Cardiac fibroblast (primary cell): ENCODE results near the gene ZSWIM9.

Experiments
- DNase-seq, 2 donors: peaks; one replicate each; pipeline versions ENCODE4 v3.0.0 to v3.0.0-alpha.2; 2010; ENCODE audit warnings: low read depth in 2 of 2
- H3K4me3 ChIP-seq, 2 donors: replicated peaks in 1 of 2; 1 replicate in 1 of 2; 2 replicates in 1 of 2; pipeline ENCODE4 v1.5.1; 2011; ENCODE audit warnings: low read depth in 2 of 2, low read length in 2 of 2, mild to moderate bottlenecking in 2 of 2, moderate library complexity in 1 of 2
- TF ChIP-seq, protein P1 (sequence below): IDR thresholded peaks from one replicate; pipeline ENCODE4 v1.5.1; 2011; ENCODE audit warnings: low read depth, mild to moderate bottlenecking, low read length, inconsistent platforms

ZSWIM9 gene

DNA sequence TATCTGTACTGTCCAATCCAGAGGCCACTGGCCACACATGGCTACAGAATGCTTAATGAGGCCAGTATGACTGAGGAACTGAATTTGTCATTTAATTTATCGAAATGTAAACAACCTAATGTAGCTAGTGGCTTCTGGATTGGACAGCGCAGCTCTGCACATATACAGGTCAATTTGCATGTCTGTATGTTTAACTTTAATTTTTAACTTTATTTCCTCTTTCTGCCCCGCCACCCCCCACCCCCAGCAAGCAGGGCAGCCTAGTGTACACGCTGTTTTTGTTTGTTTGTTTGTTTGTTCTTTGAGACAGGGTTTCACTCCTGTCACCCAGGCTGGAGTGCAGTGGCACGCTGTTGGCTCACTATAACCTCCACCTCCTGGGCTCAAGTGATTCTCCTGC, 15.5 kb downstream of the ZSWIM9 start:
- TF ChIP-seq, protein P1, sequence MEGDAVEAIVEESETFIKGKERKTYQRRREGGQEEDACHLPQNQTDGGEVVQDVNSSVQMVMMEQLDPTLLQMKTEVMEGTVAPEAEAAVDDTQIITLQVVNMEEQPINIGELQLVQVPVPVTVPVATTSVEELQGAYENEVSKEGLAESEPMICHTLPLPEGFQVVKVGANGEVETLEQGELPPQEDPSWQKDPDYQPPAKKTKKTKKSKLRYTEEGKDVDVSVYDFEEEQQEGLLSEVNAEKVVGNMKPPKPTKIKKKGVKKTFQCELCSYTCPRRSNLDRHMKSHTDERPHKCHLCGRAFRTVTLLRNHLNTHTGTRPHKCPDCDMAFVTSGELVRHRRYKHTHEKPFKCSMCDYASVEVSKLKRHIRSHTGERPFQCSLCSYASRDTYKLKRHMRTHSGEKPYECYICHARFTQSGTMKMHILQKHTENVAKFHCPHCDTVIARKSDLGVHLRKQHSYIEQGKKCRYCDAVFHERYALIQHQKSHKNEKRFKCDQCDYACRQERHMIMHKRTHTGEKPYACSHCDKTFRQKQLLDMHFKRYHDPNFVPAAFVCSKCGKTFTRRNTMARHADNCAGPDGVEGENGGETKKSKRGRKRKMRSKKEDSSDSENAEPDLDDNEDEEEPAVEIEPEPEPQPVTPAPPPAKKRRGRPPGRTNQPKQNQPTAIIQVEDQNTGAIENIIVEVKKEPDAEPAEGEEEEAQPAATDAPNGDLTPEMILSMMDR = no peak
- no peak overlapping the region for H3K4me3 ChIP-seq
- DNase-seq = no peak

DNA sequence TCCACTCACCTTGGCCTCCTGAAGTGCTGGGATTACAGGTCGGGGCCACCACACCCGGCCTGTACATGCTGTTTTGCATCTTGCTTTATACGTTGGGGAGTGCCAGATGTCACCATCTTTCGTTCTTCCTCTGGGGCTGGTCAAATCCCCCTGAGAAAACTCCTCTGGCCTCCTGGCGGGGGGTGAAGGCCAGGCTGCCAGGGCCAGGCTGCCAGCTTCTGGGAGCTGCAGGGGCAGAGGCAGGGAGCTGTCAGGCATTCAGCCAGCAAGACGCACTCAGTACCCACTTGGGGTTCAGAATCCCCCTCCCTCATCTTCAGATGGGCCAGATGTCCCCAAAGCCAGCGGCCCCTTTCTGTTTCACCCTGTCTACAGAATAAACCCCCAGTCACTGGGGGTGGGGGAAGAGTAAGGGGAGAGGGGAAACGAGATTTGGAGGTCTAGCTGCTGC, 16.1 kb downstream of the ZSWIM9 start:
- TF ChIP-seq, protein P1 = no peak
- no peak overlapping the region for H3K4me3 ChIP-seq
- DNase-seq = no peak

DNA sequence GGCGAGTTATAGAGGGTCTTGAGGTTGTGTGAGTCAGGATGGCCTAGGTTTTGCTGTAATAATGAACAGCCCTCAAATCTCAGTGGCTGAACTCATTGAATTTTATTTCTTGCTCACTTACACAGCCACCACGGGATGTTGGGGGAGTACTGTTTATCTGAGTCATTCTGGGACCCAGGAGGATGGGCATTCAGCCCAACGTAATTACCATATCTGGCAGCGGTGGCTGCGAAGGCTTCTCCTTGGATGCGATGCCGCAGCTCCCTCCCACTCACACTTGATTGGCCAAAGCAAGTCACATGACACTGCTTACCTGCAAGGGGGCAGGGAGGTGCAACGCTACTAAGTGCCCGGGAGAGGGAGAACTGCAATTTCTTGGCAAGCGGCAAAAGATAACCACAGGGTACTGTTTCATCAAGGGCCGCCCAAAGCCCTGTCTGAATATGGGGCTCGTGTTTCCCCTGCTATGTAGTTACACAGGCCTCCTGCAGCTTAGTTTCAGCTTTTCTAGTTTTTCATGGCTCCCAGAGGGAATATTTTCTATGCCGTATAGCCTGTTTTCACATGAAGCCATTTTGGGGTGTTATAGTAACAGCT, 19.9 kb downstream of the ZSWIM9 start:
- peak; percentile 39 to 40 for DNase-seq
- TF ChIP-seq, protein P1 = no peak
- H3K4me3 ChIP-seq = no peak overlapping the region

DNA sequence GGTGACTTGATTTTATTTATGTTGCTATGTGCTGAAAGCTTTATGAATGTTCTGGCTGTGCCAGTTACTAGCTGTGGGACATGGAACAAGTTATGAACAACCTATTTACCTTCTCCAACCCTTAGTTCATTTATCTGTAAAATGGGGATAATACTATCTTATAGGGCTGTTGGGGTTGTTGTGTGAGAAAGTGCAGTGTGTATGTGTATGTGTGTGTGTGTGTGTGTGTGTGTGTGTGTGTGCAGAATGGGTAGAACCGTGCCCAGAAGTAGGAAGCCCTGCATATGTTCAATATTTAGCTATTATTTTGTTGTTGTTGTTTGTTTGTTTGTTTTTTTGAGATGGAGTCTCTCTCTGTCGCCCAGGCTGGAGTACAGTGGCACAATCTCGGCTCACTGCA, 20.4 kb downstream of the ZSWIM9 start:
- H3K4me3 ChIP-seq = no peak overlapping the region
- TF ChIP-seq, protein P1 = no peak
- no peak for DNase-seq

DNA sequence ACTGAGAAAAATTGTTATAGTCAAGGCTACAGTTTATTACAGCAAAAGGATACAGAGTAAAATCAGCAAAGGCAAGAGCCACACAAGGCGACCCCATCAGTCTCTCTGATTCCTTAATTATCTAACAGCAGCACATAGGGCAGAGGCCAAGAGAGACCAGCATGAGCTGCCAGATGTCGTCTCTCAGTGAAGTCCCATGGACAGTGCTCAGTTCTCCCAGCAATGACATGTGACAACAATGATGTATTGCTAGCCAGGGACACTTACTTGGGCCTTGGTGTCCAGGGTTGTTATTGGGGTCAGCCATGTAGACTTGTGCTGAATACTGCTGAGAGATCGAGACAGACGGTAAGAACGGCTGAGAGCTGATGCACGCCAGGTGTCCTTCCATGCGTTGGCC, 22.3 kb downstream of the ZSWIM9 start:
- no peak overlapping the region for H3K4me3 ChIP-seq
- TF ChIP-seq, protein P1 = no peak
- DNase-seq = no peak

DNA sequence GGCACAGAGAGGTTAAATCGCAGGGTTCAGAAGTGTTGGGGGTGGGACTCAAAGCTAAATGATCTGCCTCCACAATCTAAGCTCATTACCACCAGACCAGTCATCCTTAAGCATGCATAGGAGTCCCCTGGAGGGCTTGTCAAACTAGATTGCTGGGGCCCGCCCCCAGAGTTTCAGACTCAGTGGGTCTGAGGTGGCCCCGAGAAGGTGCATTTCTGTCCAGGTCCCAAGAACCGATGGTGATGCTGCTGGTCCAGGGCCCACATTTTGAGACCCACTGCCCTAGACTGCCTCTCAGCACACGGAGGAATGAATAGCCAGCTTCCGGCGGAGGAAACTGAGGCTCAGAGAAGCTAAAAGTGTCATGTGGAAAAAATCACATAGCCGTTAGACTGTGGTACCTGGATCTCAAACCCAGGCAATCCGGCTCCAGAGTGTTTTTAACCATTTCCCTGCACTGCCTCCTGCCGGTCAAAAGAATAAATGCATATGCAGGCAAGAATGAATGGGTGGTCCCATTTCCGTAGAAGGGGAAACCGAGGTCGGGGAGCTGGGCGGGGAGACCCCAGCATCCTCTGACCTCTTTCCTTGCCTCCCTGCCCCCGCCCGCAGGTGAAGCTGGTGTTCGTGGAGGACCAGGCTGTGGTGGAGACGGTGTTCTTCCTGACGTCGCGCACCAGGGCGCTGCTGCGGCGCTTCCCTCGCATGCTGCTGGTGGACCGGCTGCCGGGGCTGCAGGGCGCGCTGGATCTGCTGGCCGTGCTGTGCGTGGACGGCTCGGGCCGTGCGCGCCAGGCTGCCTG, 23.8 kb downstream of the ZSWIM9 start:
- peak; percentile 17 to 27 for DNase-seq
- TF ChIP-seq, protein P1 = peak; percentile 64
- no peak overlapping the region for H3K4me3 ChIP-seq
